Measurements from ENCODE around the gene OGT. TPM values are rescaled to one million over a fixed set of nuclear protein-coding genes. Genes with fewer than 3 reads are reported as not detected.

The OGT gene
- total RNA-seq, 1 experiment from 2014 or later = 116 TPM

DNA sequence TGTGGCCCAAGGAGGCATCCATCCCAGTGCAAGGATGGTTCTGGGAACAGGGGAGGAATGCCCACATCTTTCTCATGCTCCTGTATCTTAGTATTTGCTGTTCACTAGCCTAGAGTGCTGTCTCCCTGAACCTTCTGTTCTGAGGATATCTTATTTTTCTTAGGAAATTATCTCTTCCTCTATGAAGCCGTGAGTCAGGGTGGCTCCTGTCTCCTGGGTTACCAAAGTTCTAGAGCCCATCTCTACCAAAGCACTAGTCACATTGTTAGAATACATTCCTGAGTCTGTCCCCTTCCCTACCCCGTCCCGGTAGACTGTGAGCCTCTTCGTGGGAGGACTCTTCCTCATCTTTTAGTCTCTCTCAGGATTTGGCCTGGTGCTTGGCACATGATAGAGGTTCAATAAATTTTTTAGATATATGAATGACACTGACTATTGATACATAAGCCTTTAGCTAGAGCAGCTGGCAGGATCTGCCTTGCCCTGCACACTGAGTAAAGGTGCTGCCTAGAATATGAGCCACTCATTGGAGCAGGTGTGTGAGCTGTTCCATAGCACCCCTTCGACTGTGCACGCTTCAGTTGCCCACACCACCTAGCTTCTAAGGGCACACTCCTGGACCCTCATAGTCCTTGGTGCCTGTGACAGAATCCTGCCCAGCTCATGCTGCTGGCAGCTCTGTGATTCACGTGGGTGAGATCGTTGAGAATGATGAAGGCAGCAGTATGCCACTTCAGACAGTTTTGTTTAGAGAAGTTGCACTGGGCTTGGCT lies 72.1 kb downstream of the OGT start:
- Histone ChIP-seq H3K27ac (ENCODE audit: insufficient read length, low read depth, low read length) (no peak overlapping the region), H2BK120ac (ENCODE audit: low read depth, low read length, poor library complexity, severe bottlenecking) (no peak overlapping the region), H2AK5ac (ENCODE audit: insufficient read length, low read length) (no peak overlapping the region), H3K18ac (ENCODE audit: insufficient read length, low read depth, low read length) (no peak overlapping the region), H3K79me1 (ENCODE audit: insufficient read depth, low read depth, low read length, poor library complexity, severe bottlenecking) (no peaks in the 10 kb centered on the region), H3K4me2 (ENCODE audit: insufficient read depth, insufficient read length, low read length) (no peak overlapping the region), H2AFZ (ENCODE audit: low read length) (no peak overlapping the region), H2BK12ac (ENCODE audit: insufficient read length, low read depth, low read length) (no peak overlapping the region), H3K14ac (ENCODE audit: insufficient read depth, low read length) (no peak overlapping the region), H2BK15ac (ENCODE audit: low read depth, low read length) (no peak overlapping the region), H2BK20ac (ENCODE audit: low read depth, low read length, poor library complexity, severe bottlenecking) (no peak overlapping the region), H2BK5ac (ENCODE audit: insufficient read length, low read length) (no peak overlapping the region), H3K23ac (ENCODE audit: insufficient read length, low read depth, low read length) (no peak overlapping the region), H3K4ac (ENCODE audit: low read depth, low read length) (no peak overlapping the region), H3K4me1 (ENCODE audit: insufficient read depth, low read length) (no peaks in the 10 kb centered on the region), H3K23me2 (ENCODE audit: insufficient read length, low read depth, low read length, poor library complexity, severe bottlenecking) (no peaks in the 10 kb centered on the region), H4K20me1 (ENCODE audit: control insufficient read depth, insufficient read depth, insufficient read length) (no peaks in the 10 kb centered on the region), H4K8ac (replicated peaks; ENCODE audit: insufficient read length, low read depth, low read length) (no peak overlapping the region), H3T11ph (ENCODE audit: low read length) (no peak overlapping the region), H4K91ac (ENCODE audit: insufficient read length, low read depth, low read length) (no peak overlapping the region), H3K9me3 (ENCODE audit: control insufficient read depth, low read depth, low read length) (peaks cover 60% of the 10 kb centered on the region), H3K27me3 (ENCODE audit: insufficient read depth, low read length) (no peaks in the 10 kb centered on the region), H3K56ac (ENCODE audit: insufficient read length, low read depth, low read length) (no peak overlapping the region), H3K79me2 (ENCODE audit: insufficient read depth, low read length) (no peaks in the 10 kb centered on the region), H3K9ac (ENCODE audit: extremely low read depth, insufficient read length, low read length) (no peak overlapping the region), H4K5ac (ENCODE audit: insufficient read length, low read depth, low read length) (no peak overlapping the region)
- no CpG with 5 or more reads among the region's 8 CpGs for WGBS (ENCODE audit: extremely low coverage, insufficient read length, low lambda C conversion rate)
- Mint-ChIP-seq H3K36me3 (ENCODE audit: insufficient read depth in 1 of 3, low read depth in 3 of 3) (peaks cover 33 to 55% (median 50%) of the 10 kb centered on the region in 3 experiments), H3K27ac (no peak overlapping the region), H3K4me3 (no peak overlapping the region), H3K27me3 (ENCODE audit: low read depth) (no peaks in the 10 kb centered on the region), H3K4me1 (no peaks in the 10 kb centered on the region), H3K9me3 (peaks cover 66 to 75% of the 10 kb centered on the region in 2 experiments)
- no peak for DNase-seq
- TF ChIP-seq, protein P1, sequence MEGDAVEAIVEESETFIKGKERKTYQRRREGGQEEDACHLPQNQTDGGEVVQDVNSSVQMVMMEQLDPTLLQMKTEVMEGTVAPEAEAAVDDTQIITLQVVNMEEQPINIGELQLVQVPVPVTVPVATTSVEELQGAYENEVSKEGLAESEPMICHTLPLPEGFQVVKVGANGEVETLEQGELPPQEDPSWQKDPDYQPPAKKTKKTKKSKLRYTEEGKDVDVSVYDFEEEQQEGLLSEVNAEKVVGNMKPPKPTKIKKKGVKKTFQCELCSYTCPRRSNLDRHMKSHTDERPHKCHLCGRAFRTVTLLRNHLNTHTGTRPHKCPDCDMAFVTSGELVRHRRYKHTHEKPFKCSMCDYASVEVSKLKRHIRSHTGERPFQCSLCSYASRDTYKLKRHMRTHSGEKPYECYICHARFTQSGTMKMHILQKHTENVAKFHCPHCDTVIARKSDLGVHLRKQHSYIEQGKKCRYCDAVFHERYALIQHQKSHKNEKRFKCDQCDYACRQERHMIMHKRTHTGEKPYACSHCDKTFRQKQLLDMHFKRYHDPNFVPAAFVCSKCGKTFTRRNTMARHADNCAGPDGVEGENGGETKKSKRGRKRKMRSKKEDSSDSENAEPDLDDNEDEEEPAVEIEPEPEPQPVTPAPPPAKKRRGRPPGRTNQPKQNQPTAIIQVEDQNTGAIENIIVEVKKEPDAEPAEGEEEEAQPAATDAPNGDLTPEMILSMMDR (conservative IDR thresholded peaks at IDR 0.05) = no peak
